HG03457 (cell line): ENCODE data around the gene TMEM72.
A peak's percentile ranks its signal among the peaks of the same experiment; 100 is the strongest.

Experiments used
- ATAC-seq: cut with Tn5 transposase; IDR thresholded peaks from one replicate; pipeline ENCODE4 v1.9.1; 2021; ENCODE audit warnings: moderate number of reproducible peaks; ENCODE audit not compliant: unreplicated experiment

Gene TMEM72

DNA sequence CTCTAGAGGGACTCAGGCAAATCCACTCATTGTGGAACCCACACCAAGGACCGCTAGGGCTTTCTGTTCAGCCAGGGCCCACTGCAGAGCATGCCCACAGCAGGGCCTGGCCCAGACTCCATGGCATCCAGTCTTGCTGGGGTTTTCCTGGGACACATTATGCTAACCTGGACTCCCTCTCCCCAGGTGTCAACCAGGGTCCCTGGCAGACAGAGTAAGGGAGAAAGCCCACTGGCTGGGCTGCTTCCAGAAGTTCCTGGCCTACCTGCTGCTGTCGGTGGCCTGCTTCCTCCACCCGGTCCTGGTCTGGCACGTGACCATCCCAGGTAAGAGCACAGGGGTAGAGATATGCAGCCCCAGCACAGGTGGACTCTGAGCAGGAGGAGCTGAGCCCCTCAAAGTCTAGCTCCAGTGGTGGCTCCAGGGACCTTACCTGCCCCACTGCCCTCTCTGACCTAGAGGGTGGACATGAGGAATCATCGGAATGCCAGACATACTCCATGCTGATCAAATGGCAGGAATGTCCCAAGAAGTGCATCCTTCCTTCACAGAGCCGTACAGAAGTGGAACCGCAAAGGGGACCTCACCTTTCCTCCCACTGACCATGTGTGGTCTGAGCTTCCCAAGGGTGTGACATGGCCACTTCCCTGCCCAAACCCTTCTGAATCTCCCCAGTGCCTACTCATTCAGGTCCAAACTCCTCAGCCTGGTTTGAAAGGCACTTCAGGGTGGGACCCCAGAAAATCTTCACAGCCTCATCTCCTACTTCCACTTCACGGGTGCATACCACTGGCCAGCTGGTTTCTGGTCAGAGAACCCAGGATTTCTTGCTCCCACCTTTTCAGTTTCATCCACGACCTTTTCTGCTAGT, 22.5 kb downstream of the TMEM72 start:
- ATAC-seq = no peak

DNA sequence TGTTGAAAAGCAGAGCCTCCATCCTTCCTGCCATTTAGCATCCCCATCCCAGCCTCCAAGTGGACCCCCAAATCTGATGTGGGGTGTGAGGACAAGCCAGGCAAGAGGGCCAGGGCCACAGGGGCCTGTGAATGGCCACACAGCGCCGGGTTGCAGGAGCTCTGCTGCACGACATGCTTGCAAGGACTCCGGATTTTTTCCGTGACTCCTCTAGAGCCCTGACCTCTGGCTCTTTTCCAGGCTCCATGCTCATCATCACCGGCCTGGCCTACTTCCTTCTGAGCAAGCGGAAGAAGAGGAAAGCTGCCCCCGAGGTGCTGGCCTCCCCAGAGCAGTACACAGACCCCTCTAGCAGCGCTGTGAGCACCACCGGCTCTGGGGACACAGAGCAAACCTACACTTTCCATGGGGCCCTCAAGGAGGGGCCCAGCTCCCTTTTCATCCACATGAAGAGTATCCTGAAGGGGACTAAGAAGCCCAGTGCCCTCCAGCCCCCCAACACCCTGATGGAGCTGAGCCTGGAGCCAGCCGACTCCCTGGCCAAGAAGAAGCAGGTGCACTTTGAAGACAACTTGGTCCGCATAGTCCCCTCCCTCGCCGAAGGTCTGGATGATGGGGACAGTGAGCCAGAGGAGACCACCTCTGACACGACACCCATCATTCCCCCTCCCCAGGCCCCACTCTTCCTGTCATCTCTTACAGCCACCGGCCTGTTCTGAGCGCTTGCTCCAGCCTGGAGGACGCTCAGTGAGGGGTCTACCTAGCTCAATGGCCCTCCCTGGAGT, 23.5 kb downstream of the TMEM72 start:
- ATAC-seq = no peak

DNA sequence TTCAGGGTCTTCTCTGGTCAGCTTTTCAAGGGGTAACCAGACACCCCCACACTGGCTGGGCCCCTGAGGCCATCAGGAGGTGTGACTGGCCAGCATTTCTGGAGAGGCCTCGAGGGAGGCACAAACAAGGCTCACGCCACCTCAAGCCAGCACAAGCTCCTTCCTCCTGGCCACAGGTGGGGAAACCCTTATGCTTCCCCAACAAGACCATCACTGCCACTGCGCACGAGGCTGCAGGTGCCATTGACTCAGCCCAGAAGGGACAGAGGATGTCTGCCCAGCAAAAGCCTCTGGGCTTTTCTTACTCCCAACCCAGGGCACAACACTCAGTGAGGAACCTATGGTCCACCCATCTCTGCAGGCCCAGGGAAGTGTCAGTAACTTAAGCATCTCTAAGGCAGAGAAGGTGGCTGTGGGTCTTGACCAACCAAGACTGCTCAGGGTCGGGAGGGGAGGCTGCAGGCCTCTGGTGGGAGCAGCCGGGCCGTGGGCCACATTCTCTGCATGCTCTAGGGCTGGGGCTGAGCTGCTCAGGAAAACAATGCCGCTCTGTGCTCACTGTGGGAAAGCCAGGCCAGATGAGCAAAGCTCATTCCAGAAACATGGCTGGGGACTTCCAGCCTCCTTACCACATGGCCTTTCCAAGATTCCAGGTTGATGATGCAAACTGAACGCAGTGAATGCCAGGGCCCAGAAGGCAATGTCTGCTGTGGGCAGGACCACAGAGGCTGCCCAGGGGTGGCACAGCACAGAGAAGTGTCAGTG, 24.2 kb downstream of the TMEM72 start:
- ATAC-seq = no peak

DNA sequence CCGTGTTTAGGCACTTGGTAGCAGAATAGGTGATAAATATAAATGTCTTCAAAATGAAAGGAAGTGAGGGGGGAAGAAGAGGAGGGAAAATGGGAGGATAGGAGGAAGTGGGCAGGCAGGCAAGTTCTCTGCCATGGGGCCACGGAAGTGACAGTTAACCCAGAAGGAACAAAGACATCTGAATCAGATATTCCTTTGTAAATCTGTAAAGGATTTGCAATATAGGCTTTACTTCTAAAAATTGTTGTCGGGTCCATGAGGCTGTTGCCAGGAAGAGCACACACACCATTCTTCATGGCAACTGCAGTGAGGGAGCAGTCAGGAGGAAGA, 24.8 kb downstream of the TMEM72 start:
- ATAC-seq = no peak

DNA sequence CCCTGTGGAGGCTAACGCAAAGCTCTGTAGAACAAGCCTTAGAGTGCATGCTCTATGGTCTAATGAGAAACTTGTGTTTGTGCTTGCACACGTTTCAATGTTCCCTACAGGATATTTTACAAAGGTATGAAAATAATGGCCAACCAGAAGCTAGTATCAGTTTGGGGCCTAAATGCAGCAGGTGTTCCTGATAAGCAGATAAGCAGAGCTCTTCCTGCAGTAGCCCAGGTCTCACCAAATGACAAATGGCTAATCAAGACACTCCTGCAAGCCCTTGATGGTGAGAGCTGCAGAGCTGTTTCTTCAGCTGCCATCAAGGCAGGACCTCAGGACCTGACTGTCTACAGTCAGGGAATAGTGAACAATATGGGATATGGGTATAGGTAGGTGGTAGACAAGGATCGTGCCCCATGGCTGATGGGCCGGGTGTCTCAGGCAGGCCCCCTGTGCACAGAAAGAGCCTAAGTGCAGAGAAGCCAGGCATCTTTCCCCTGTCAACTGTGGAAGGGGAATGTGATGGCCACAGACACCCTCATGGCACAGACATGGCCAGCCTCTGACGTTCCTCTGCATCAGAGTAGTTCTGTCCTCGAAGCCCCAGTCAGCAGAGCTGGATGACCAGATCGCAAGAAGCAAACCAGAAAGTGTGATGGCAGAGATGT, 25.3 kb downstream of the TMEM72 start:
- no peak for ATAC-seq

DNA sequence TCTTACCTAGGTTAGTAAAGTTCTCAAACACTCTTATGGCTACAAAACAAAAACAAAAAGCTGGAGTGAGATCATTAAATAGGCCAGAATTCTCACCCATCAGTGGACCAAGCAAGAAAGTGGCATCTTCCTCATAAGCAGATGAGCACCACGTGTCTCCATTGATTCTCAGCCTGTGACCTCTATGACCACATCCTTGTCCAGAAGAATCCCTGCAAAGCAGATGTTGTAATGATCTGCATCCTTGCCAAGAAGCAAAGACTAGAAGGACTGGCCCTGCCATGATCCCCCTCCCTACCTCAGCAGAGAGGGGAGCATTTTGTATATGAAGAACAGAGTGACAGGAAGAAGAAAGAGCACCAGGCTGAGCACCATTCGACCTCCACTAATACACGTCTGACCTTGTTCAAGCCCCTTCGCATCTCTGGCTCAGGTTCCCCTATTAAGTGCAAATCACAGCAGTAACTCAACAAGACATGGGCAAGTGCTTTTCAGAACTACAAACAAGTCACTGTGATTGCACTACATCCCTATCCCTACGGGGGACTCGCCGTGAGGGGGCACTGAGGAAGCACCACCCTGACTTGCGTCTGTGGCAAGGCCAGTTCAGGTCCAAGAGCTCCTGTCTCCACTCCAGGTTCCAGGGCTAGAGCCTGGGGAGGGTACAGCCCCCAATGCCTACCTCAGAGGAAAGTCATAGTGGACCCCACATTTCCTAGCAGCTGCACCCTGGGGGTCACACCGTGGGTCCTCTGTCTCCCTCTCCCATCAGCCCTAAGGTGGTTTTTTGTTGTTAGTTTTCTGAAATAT, 26.3 kb downstream of the TMEM72 start:
- ATAC-seq = no peak

DNA sequence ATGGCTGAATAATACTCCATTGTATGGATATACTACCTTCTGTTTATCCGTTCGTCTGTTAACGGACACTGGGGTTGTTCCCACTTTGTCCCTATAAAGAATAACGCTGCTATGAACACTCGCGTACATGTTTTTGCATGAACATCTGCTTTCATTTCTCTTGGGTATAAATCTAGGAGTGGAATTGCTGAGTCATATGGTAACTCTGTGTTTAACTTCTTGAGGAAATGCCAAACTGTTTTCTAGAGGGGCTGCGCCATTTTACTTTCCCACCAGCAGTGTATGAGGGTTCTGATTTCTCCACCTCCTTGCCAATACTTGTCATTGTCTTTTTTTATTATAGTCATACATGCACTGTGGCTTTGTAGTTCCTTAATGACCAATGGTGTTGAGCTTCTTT, 27.8 kb downstream of the TMEM72 start:
- ATAC-seq = no peak

DNA sequence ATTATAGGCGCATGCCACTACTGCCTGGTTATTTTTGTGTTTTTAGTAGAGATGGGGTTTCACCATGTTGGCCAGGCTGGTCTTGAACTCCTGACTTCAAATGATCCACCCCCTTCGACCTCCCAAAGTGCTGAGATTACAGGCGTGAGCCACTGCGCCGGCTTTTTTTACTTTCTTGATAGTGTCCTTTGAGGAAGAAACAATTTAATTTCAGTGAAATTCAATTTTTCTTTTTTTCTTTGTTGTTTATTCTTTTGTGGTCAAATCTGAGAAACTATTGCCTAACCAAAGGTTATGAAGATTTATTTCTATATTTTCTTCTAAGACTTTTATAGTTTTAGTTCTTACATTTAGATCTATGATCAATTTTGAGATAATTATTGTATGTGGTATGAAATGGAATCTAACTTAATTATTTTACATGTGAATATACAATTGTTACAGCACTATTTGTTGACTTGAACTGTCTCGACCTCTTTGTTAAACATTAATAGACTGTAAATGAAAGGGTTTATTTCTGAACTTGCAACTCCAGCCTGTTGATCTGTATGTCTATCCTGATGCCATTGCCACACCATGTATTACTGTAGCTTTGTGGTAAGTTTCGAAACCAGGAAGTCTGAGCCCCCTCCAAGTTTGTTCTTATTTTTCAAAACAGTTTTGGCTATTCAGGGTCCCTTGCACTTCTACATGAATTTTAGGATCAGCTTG, 28.7 kb downstream of the TMEM72 start:
- ATAC-seq = no peak

DNA sequence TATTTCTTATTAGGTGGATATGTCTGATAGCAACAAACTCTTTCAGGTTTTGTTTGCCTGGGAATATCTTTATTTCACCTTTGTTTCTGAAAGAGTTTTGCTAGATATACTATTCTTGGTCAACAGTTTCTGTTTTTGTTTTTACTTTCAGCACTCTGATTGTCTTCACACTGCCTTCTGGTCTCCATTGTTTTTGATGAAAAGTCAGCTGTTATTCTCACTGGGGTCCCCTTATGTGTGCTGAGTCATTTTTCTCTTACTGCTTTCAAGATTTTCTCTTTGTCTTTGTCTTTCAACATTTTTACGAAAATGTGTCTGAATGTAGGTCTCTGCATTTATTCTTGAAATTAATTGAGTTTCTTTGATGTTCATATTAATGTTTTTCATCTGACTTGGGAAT, 33.2 kb downstream of the TMEM72 start:
- ATAC-seq = no peak

DNA sequence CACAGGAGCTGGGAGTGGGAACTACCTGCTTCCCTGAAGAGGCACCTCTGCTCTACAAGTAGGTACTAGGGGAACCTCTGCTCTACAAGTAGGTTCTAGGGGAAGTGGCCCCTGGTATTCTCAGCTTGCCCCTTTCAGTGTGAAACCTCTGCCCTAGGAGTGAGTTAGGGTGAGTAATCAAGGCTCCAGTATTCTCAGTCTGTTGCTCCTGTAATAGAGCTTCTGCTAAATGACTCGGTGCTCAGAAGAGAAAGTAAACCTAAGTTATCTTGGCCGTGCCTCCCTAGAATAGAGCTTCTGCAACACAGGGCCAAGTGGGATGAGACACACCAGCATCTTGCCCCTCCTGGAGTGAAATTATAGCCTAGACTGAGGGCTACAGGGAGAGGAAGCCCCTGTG, 35.1 kb downstream of the TMEM72 start:
- peak; percentile 53 for ATAC-seq

DNA sequence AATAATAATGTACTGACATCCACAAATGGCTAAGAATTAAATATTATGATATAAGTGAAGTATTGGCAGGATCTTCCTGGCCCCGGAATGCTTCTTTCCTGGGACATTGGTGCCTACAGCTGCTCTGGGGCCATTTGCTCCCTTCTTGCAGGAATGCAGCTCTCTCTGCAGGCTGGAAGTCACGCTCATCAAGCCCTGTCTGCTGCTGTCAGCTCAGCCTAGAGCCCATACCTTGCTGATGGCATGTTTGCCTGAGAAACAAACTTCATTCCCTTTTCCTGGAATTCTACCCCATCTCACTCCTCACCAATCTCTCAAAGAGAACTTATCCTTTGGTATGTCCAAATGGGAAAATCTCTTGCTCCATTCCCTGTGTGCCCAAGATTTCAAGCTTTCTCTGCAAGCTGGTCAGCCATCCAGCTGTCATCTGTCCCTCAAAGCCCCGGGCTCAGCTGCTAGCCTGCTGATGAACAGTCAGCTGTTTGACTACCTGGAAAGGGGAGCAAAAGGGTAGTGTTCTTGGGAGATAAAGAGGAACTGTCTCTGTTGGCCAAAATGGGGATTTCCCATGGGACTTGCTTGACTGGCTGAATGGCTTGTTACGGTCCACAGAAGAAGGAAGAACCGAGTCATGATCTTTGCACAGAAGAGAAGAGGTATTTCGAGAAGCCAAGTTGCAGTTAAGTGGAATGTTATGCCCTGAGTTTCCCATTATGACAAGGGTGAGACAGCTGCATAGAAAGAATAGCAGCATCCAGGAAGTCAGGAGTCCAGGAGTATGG, 36.4 kb downstream of the TMEM72 start:
- ATAC-seq = peak; percentile 42

DNA sequence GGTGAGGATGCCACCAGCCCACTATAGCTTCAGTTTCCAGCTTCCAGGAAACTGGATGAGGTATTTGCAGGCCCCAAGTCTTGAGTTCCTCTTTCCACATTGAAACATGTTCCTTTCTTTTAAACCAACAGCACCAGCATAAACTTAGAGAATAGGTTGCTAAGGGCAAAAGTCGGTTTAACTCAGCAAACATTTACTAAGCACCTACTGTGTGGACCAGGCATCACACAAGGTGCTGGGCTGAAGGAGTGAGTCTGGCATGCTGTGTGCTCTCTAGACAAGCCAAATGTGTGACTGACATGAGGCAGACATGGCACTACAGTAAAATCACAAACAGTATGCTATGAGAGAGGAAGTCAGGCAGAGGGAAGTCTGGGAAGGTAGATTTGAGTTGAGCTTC, 37.5 kb downstream of the TMEM72 start:
- ATAC-seq = no peak

DNA sequence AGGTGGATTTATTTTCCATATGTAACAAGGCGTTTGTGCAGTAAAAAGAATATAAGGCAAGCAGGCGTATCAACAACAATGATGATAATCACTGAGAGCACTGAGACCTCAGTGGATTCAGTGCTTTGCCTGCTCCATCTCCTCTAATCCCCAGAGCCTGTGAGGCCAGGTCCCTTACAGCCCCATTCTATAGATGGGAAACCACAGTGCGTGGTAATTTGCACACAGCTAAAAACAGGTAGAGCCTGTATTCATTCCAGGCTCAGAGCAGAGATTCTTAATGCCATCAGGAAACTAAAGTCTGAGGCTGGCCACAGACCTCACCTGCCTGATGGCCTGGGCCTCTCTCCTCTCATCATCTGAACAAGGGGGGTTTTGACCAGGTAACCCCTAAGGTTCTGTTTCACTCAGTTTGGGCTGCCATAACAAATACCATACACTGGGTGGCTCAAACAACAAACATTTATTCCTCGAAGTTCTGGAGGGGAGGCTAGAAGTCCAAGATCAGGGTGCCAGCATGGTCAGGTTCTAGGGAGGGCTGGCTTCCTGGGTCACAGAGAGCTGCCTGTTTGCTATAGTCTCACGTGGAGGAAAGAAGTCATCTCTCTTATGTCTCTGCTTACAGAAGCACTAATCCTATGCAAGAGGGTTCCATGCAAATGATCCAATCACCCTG, 38.1 kb downstream of the TMEM72 start:
- ATAC-seq = no peak

DNA sequence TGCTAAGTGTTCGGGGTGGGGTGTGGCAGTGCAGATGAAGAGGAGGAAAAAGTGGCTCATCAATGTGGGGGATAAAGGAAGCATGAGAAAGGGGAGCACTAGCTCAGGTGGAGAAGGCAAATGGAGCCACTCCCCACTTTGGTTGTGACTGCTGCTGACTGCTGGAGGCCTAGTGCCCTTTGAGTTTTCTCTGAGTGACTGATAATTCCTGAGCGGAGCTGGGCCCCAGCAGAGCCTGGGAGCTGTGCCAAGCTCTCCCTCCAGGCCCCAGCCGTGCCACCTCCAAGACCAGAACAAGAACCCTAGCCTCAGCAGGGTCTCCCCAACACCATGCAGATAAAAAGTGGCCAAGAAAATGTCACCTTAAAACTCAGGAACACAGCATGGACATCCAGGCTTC, 38.8 kb downstream of the TMEM72 start:
- ATAC-seq = no peak

DNA sequence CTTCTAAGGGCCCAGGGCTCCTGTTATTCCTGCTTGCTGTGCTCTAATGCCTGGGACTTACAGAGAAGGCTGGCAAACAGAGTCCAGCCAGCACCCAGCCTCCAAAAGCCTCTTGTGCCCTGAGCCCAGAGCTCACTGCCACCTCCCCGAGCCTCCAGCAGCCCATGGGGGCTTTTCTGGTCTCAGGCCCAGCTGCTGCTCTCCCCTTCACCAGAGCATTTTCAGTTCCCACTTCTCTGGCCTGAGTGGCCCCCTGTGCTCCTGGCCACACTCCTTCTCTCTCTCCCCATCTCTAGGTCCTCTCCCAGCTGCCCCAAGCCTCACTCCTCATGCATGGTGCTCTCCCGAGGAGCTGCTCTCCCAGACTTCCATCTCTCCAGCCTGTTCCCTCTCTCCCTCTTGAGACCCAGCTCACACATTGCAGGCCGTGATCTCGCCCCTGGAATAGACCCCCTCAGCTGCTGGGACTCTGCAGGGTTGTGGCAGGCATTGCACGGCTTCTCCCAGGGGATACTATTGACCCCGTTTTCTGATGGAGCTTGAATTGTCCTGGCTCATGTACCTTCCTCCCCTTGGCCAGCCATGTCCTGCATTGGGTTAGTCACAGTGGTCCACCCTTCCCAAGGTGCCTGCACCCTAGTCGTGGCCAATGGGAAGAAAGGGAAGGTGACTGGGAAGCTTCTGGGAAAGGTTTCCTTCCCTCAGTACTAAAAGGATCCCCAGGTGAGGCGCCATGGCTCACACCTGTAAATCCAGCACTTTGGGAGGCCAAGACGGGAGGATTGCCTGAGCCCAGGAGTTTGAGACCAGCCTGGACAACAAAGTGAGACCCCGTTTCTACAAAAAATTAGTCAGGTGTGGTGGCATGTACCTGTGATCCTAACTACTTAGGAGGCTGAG, 39.4 kb downstream of the TMEM72 start:
- ATAC-seq = no peak

DNA sequence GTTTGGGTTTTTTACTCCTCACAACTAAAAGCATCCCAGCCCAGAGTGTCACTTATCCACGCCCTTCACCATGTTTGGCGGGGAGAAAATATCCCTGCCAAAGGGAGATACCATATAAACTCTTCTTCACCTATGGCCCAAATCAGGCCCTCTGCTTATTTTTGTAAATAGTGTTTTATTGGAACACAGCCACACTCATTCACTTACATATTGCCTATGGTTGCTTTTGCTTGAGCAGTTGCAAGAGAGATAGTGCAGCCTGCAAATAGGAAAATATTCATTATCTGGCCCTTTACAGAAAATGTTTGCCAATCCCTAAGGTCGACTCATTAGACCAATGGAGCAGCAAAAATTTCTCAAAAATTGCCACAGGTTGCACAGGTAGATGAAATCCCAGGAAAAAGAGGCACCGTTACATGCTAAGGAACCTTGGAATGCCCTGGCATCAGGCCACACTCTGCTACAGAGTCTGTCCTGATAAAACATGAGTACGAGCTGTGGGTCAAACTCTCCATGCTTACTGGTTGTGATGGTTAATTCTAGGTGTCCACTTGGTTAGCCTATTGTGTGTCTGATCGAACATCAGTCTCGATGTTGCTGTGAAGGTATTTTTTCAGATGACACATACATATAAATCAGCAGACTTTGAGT, 40.6 kb downstream of the TMEM72 start:
- ATAC-seq = no peak

DNA sequence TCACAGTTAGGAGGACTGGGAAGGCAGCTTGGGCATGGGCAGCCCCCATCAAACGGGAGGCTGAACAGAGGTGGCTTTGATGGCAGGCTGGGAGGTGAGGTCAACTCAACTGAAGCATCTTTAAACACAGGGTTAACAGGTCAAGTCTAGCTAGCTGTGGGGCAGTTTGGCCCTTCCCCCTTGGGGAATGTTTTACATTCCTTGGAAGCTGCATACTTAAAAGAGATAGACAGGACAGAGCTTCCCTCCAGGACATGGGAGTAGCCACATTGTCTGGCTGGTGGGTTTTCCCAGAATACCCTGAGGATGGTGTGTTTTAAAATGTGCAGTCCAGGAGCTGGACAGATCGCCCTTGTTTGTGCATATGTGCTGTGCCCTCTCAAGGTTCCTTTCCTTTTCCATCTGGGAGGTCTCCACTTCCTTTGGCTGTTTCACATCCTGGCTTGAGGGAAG, 41.7 kb downstream of the TMEM72 start:
- no peak for ATAC-seq
